ENCODE data around the gene ATP9B.

The ATP9B gene

GRCh38 chr18:79191956-79192355, 122.8 kb downstream of the ATP9B start:
- H3K9me3 ChIP-seq (ENCODE audit: severe bottlenecking), result no peaks in the 10 kb centered on the region
- DNase-seq, result no peak

GRCh38 chr18:79193826-79194225, 124.6 kb downstream of the ATP9B start:
- no peak for DNase-seq
- H3K27me3 ChIP-seq (ENCODE audit: insufficient read depth, low read depth, severe bottlenecking), result no peaks in the 10 kb centered on the region
- H3K27ac ChIP-seq, result no peak overlapping the region
- no peaks in the 10 kb centered on the region for H3K36me3 ChIP-seq
- no peaks in the 10 kb centered on the region for H3K9me3 ChIP-seq (ENCODE audit: severe bottlenecking)
- no peak for TF ChIP-seq CTCF (IDR thresholded peaks at IDR 0.05; ENCODE audit: low read depth, low read length)
- H3K4me3 ChIP-seq (ENCODE audit: low read depth, low read length), result no peak overlapping the region

More at GRCh38 chr18:79191956-79192355, 122.8 kb downstream of the ATP9B start:
- Histone ChIP-seq H3K36me3 (no peaks in the 10 kb centered on the region), H3K27me3 (ENCODE audit: insufficient read depth, low read depth, severe bottlenecking) (no peaks in the 10 kb centered on the region), H3K4me3 (ENCODE audit: low read depth, low read length) (no peak overlapping the region), H3K27ac (no peak overlapping the region)
- TF ChIP-seq CTCF (IDR thresholded peaks at IDR 0.05; ENCODE audit: low read depth, low read length), result no peak

GRCh38 chr18:79195716-79196683, 126.8 kb downstream of the ATP9B start:
- no peaks in the 10 kb centered on the region for H3K27me3 ChIP-seq (ENCODE audit: insufficient read depth, low read depth, severe bottlenecking)
- DNase-seq, result no peak
- TF ChIP-seq CTCF (IDR thresholded peaks at IDR 0.05; ENCODE audit: low read depth, low read length), result no peak
- H3K9me3 ChIP-seq (ENCODE audit: severe bottlenecking), result no peaks in the 10 kb centered on the region
- no peaks in the 10 kb centered on the region for H3K36me3 ChIP-seq
- no peak overlapping the region for H3K27ac ChIP-seq
- no peak overlapping the region for H3K4me3 ChIP-seq (ENCODE audit: low read depth, low read length)

- no peaks in the 10 kb centered on the region for H3K9me3 ChIP-seq (ENCODE audit: severe bottlenecking)
- no peak overlapping the region for H3K4me3 ChIP-seq (ENCODE audit: low read depth, low read length)
- H3K27ac ChIP-seq, result no peak overlapping the region
- no peaks in the 10 kb centered on the region for H3K27me3 ChIP-seq (ENCODE audit: insufficient read depth, low read depth, severe bottlenecking)
- DNase-seq, result no peak
- TF ChIP-seq CTCF (IDR thresholded peaks at IDR 0.05; ENCODE audit: low read depth, low read length), result no peak
- no peaks in the 10 kb centered on the region for H3K36me3 ChIP-seq
Observed at GRCh38 chr18:79197531-79197930, 128.3 kb downstream of the ATP9B start.

GRCh38 chr18:79199691-79200374, 130.6 kb downstream of the ATP9B start:
- H3K9me3 ChIP-seq (ENCODE audit: severe bottlenecking), result no peaks in the 10 kb centered on the region
- no peak overlapping the region for H3K4me3 ChIP-seq (ENCODE audit: low read depth, low read length)
- no peak for TF ChIP-seq CTCF (IDR thresholded peaks at IDR 0.05; ENCODE audit: low read depth, low read length)
- no peak for DNase-seq
- H3K36me3 ChIP-seq, result no peaks in the 10 kb centered on the region
- no peak overlapping the region for H3K27ac ChIP-seq
- H3K27me3 ChIP-seq (ENCODE audit: insufficient read depth, low read depth, severe bottlenecking), result no peaks in the 10 kb centered on the region

Data from WERI-Rb-1 (cell line).